ENCODE results near the gene SH3YL1.

Gene SH3YL1

DNA sequence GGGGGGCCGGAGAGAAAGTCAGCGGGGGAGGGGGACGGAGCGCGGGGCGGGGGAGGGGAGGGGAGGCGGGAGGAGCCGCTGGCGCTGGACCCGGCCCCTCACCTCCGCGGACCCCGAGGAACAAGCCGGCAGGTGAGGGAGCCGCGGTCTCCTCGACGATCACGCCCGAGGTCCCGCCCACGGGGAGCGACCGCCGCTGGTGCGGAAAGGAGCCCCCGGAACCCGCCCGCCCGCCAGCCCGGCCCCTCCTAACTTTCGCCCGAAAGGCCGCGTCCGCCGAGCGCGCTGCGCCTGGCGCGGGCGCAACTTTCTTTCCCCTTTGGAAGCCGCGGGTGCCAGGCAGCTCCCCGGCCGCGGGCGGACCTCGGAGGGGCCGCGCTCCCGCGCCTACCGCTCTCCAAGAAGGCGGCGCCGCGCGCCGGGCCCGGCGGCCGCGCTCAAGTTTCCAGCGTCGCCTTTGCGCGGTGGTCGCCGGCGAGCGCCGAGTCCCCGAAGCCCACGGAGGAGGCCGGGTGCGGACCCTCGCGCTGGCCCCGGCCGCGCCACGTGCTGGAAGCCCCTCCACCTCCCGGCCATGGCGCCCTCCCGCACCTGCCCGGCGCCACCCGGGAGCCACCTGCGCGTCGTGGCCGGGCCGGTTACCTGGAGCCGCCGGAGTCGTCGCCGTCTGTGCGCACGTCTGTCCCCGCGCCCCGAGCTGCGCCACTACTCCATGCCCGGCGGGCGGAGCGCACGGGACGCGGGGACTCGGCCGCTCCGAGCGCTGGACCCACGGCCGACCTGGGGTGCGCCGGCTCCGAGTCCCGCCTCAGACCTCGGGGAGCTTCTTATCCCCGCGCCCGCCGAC, 24.3 kb upstream of the SH3YL1 start, which contains the start of gene ALKAL2:
TSS of gene ALKAL2 (minus strand) at position 181 of the 847 bp plus-strand sequence. CDS start 256 bp downstream, outside the sequence.
- TF ChIP-seq POLR2A (IDR thresholded peaks at IDR 0.05; ENCODE audit: low read depth, low read length) (no peak), POLR2AphosphoS5 (IDR thresholded peaks at IDR 0.05; ENCODE audit: low read depth, low read length) (no peak), TAF1 (IDR thresholded peaks at IDR 0.05; ENCODE audit: borderline replicate concordance, low read depth, low read length) (no peak)
- no peak for FAIRE-seq
- peak; percentile 29 for DNase-seq (ENCODE audit: insufficient read length)

DNA sequence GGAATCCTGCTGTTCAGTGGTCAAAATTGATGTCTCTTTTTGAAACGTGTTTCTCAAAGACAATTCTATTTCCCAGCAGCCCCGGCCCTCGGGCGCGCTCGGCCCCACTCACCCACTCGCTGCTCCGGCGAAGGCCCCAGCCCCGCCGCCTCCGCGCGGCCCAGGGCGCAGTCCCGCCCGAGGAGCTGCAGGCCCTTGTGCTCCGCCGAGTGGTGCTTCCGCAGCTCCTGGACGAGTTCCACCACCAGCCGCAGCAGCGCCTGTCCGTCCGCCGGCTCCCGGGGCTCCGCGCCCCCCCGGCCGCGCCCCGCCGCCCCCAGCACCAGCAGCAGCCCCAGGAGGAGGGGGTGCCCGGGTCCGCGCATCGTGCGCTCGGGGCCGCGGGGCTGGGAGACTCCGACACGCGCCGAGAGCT, 23.6 kb upstream of the SH3YL1 start:
- peak; percentile 39 for DNase-seq (ENCODE audit: insufficient read length)

DNA sequence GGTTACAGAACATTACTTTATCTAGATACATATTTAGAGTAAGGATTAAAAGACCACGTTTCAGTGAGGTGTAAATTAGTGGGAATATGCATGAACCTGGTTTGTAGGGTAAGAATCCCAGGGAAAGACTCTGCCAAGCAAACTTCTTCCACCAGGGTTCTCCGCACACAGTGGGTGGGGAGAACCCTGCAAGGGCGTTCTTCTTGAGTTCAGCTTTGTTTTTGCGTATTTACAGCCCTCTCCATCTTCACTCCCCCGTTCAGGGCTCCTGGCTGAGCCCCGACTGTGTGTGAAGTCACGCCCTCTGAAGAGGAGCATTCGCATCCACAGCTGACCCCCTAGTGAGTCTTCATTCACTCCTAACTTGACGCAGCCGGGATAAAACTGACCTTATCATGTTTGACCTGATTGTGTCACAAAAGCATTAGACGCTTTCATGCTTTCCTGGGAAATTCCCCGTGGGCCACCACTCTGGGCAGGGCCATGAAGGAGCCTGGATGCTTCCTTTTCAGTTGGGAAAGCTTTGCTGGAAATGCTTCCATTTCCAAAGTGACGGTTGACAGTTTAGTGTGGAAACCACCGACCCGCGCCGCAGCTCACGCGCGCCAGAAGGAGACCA, 23.1 kb upstream of the SH3YL1 start:
- FAIRE-seq, result no peak
- no peak for DNase-seq (ENCODE audit: insufficient read length)
- TF ChIP-seq TAF1 (IDR thresholded peaks at IDR 0.05; ENCODE audit: borderline replicate concordance, low read depth, low read length) (no peak), POLR2A (IDR thresholded peaks at IDR 0.05; ENCODE audit: low read depth, low read length) (no peak), POLR2AphosphoS5 (IDR thresholded peaks at IDR 0.05; ENCODE audit: low read depth, low read length) (no peak)

More for the DNA sequence above, 23.6 kb upstream of the SH3YL1 start:
- FAIRE-seq, result no peak
- TF ChIP-seq POLR2A (IDR thresholded peaks at IDR 0.05; ENCODE audit: low read depth, low read length), result no peak
- no peak for TF ChIP-seq TAF1 (IDR thresholded peaks at IDR 0.05; ENCODE audit: borderline replicate concordance, low read depth, low read length)
- no peak for TF ChIP-seq POLR2AphosphoS5 (IDR thresholded peaks at IDR 0.05; ENCODE audit: low read depth, low read length)

DNA sequence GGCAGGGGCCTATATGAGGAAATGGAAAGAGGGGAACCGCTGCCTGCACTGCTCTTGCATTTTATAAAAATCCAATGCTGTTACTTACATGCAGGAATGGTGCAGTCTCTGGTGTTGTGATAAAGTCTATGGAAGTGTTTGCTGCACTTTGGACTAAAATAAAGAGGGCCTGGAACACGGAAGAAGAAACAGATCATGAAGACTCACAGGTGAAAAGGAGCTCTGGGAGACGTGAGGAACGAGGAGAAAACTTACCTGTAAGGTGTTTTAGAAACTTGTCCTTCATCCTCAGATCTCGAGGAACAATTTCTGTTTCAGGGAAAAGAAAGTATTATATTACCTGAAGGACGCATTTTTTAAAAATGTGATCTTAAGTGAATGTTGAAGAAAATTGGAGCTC, 22.2 kb upstream of the SH3YL1 start:
- DNase-seq (ENCODE audit: insufficient read length) (no peak), FAIRE-seq (no peak)
- TF ChIP-seq TAF1 (IDR thresholded peaks at IDR 0.05; ENCODE audit: borderline replicate concordance, low read depth, low read length) (no peak), POLR2AphosphoS5 (IDR thresholded peaks at IDR 0.05; ENCODE audit: low read depth, low read length) (no peak), POLR2A (IDR thresholded peaks at IDR 0.05; ENCODE audit: low read depth, low read length) (no peak)

DNA sequence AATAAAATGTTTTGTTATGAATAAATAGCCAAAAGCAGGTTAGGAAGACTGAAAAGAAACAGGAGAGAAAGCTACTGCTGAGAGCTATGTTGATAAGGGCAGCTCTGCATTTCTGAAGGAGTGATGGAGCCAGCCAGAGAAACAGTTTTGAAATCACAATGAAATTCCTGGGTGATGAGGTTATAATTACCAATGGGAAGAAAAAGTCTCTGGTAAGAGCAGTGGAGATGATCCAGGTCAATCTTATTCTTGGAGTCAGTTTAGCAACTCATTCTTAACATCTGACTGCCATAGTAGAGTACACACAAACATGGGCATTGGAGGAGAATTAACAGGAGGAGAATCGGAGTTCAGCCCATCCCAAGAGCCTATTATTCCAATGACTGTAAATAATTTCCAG, 21.7 kb upstream of the SH3YL1 start:
- FAIRE-seq, result no peak
- TF ChIP-seq TAF1 (IDR thresholded peaks at IDR 0.05; ENCODE audit: borderline replicate concordance, low read depth, low read length), result no peak
- TF ChIP-seq POLR2A (IDR thresholded peaks at IDR 0.05; ENCODE audit: low read depth, low read length), result no peak
- TF ChIP-seq POLR2AphosphoS5 (IDR thresholded peaks at IDR 0.05; ENCODE audit: low read depth, low read length), result no peak
- DNase-seq (ENCODE audit: insufficient read length), result no peak

DNA sequence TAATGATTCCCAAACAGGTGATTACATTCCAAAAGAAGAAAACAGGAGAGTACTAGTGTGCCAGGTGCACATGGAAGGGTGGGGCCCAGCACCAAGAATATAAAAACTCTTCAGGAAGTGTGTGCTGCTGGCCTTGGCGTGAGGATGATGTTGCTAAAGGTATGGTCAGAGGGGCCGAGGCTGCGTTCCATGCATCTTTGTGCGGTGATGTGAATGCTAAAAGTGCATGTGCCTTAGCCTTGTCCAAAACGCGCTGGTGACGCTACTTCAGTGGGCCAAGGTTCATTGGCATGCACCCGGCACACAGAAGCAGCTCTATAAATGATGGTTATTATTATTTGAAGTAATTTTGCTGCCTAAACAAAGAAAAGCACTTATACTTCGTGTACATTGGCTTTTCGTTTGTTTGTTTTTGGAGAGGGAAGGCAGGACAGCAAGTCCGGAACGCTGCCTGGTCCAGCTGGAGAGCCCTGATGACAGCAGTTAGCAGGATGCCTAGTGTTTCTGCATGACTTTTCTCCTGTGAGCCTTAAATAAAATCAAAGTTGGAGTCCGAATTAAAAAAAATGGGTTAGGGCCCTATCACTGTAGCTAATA, 21.2 kb upstream of the SH3YL1 start:
- TF ChIP-seq TAF1 (IDR thresholded peaks at IDR 0.05; ENCODE audit: borderline replicate concordance, low read depth, low read length) (no peak), POLR2AphosphoS5 (IDR thresholded peaks at IDR 0.05; ENCODE audit: low read depth, low read length) (no peak), POLR2A (IDR thresholded peaks at IDR 0.05; ENCODE audit: low read depth, low read length) (no peak)
- DNase-seq (ENCODE audit: insufficient read length), result no peak
- FAIRE-seq, result no peak

DNA sequence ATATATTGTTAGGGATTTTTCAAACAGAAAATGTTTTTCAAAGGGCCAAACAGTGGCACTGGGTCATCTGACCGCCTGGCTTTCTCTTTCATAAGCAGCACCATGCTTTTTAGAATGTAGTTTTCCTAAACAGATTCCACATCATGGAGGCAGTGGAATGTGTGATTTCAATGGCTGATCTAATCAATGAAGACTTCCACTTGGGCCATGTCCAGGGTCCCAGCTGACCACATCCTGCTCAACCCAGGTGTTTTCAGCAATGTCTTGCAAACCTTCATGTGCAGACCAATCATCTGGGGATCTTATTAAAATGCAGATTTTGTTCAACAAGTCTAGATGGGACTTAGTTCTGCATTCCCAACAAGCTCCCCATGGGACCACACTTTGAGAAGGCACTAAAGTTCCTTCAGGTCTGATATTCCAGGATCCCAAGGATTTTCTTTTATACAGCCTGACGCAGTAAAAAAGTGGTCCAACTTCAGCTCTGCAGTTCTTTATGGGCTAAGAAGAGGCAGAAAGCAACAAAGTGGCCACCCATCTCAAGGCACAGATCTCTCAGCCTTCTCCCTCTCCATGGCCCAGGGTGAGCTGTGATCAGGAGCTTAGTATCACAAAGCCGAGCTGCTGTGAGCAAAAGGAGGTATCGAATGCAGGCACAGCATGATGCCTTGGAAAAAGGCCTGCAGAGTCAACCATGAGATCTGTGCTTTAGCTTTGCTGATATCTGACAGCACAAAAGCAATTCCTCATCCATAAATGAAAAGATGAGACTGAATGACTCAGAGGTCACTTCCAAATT, 20.4 kb upstream of the SH3YL1 start:
- no peak for TF ChIP-seq POLR2A (IDR thresholded peaks at IDR 0.05; ENCODE audit: low read depth, low read length)
- DNase-seq (ENCODE audit: insufficient read length), result no peak
- FAIRE-seq, result no peak

DNA sequence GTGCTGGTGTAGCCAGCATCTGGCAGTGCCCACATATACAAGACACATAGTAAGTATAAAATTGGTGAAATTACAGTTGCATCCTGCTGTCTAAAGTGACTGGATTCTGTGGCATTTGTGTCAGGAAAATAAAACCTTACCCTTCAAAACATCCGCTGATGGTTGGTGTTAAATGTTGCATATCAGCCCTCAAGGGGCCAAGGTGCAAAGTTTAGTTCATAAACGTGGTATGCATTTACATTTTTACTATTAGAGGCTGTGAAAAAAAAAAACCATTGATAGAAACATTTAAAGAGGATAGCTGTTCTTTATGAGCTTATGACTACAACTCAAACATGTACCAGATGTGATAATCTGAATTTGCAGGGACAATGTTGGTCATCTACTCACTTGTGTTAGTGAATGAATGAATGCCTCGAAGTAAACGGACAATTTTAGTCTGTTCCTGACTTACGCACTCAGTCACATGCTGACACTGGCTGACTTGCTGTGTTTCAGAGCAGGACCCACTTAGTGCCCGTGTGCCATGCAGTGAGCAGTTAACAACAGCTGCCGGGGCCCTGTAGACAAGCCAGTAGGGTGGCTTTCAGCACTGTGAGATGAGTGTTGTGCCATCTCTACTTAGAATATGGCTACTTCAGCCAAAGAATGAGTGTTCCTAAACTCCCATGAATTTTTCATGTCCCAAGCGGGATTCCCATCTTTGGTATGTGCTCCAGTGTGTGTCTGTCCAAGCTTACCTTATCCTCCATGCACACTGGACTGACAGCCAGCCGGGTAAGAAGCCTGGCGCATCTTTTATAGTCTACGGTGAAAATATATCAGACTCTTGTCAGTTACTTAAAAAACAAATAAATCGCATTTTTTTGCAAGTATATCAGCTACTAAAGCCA, 18.8 kb upstream of the SH3YL1 start:
- no peak for TF ChIP-seq POLR2A (IDR thresholded peaks at IDR 0.05; ENCODE audit: low read depth, low read length)
- TF ChIP-seq TAF1 (IDR thresholded peaks at IDR 0.05; ENCODE audit: borderline replicate concordance, low read depth, low read length), result no peak
- no peak for TF ChIP-seq POLR2AphosphoS5 (IDR thresholded peaks at IDR 0.05; ENCODE audit: low read depth, low read length)
- DNase-seq (ENCODE audit: insufficient read length), result no peak
- FAIRE-seq, result no peak

DNA sequence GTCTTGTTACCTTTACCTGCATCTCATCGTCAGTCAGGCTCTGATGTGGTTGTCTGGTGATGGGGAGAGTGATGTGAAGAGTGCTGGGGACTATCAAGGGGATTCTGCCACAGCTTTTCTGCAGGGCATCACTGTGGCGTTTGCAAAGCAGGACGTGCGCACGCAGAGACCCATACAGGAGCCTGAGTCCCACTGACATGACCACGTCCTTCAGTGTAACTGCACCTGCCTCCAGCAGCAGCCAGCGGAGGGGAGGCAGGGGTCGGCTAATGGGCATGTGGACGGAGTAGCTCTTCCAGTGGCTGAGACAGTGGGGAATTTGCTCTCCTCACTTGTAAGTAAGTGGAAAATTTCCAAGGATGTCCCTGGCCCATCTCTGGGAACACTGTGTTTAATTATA, 17.5 kb upstream of the SH3YL1 start:
- TF ChIP-seq POLR2AphosphoS5 (IDR thresholded peaks at IDR 0.05; ENCODE audit: low read depth, low read length) (no peak), POLR2A (IDR thresholded peaks at IDR 0.05; ENCODE audit: low read depth, low read length) (no peak), TAF1 (IDR thresholded peaks at IDR 0.05; ENCODE audit: borderline replicate concordance, low read depth, low read length) (no peak)
- no peak for FAIRE-seq
- DNase-seq (ENCODE audit: insufficient read length), result no peak

DNA sequence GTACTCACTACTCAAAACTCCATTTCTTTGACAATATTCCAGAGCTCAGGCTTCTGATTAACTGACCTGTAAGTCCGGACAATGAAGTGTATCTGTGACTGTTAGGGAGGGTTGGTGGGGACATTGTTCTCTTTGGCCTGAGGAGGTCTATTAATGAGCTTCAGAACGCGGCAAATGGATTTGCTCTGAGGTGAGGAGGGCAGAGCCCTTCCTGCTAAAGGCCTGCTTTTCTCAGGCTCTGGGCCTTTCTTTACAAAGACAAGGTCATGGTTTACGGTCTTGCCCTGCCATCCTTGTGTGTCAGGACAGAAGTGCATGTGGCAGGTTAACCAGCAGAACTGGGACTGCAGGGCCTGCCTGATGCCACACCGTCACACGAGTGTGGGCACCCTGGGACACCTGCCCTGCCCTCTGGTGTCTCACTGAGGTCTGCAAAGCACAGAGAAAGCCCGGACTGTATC, 16.8 kb upstream of the SH3YL1 start:
- no peak for FAIRE-seq
- no peak for DNase-seq (ENCODE audit: insufficient read length)
- TF ChIP-seq POLR2AphosphoS5 (IDR thresholded peaks at IDR 0.05; ENCODE audit: low read depth, low read length), result no peak
- no peak for TF ChIP-seq TAF1 (IDR thresholded peaks at IDR 0.05; ENCODE audit: borderline replicate concordance, low read depth, low read length)
- 0 out of 2 replicates have a peak, but pooled peaks have one; percentile 18 for TF ChIP-seq POLR2A (IDR thresholded peaks at IDR 0.05; ENCODE audit: low read depth, low read length)
